HepG2 (cell line): ENCODE measurements around the gene DPCD. TPM values are rescaled to one million over a fixed set of nuclear protein-coding genes. Genes with fewer than 3 reads are reported as not detected.

ENCODE experiments used
- ATF7 ChIP-seq, 2 experiments: fragments of 450-650 bp in 1 of 2; sonication (generic) in 1 of 2; formaldehyde crosslinking in 1 of 2; IDR thresholded peaks; 2 replicates each; pipeline versions ENCODE4 v1.4.0 to v1.6.1; 2016 to 2020; ENCODE audit warnings: antibody characterized with exemption in 1 of 2, mild to moderate bottlenecking in 1 of 2, missing genetic modification reagents in 1 of 2
- CHD2 ChIP-seq: IDR thresholded peaks from 2 replicates; pipeline ENCODE4 v1.6.1; 2011; ENCODE audit warnings: low read depth, low read length, improper control_type of control experiment
- FOXP1 ChIP-seq, 2 experiments: fragments of 450-650 bp in 1 of 2; IDR thresholded peaks; 2 replicates each; pipeline ENCODE4 v1.6.1; 2017 to 2018; ENCODE audit warnings: antibody characterized with exemption in 1 of 2
- NR2F6 ChIP-seq, 2 experiments: IDR thresholded peaks; 2 replicates each; pipeline ENCODE4 v1.6.1; 2016; ENCODE audit warnings: antibody characterized with exemption in 1 of 2, mild to moderate bottlenecking in 1 of 2
- POGZ ChIP-seq: sonication (generic); formaldehyde crosslinking; IDR thresholded peaks from 2 replicates; pipeline ENCODE4 v1.4.0; 2020; ENCODE audit warnings: mild to moderate bottlenecking, missing genetic modification reagents
- SMAD1 ChIP-seq: sonication (generic); formaldehyde crosslinking; IDR thresholded peaks from 2 replicates; pipeline ENCODE4 v1.4.0; 2020; ENCODE audit warnings: missing genetic modification reagents, low read depth, mild to moderate bottlenecking, borderline replicate concordance
- TARDBP ChIP-seq: sonication (generic); formaldehyde crosslinking; IDR thresholded peaks from 2 replicates; pipeline ENCODE4 v1.8.0; 2022; ENCODE audit warnings: mild to moderate bottlenecking, missing genetic modification reagents
- XRCC5 ChIP-seq: fragments of 200-400 bp; formaldehyde crosslinking; optimal IDR thresholded peaks from 2 replicates; pipeline ENCODE3; 2017; ENCODE audit warnings: mild to moderate bottlenecking, low read length
- ZHX2 ChIP-seq, 2 experiments: sonication (generic) in 1 of 2; formaldehyde crosslinking in 1 of 2; IDR thresholded peaks; 2 replicates each; pipeline versions ENCODE4 v1.6.1 to v1.9.0; 2014 to 2022; ENCODE audit warnings: antibody characterized with exemption in 1 of 2, borderline replicate concordance in 1 of 2, inconsistent platforms in 1 of 2, low read depth in 1 of 2, missing genetic modification reagents in 1 of 2
- ZNF383 ChIP-seq: sonication (generic); formaldehyde crosslinking; IDR thresholded peaks from 2 replicates; pipeline ENCODE4 v1.4.0; 2020; ENCODE audit warnings: missing genetic modification reagents, mild to moderate bottlenecking, borderline replicate concordance
- ZNF577 ChIP-seq: sonication (generic); formaldehyde crosslinking; IDR thresholded peaks from 2 replicates; pipeline ENCODE4 v1.4.0; 2020; ENCODE audit warnings: mild to moderate bottlenecking, low read depth, missing genetic modification reagents, borderline replicate concordance
- ZNF7 ChIP-seq: IDR thresholded peaks from 2 replicates; pipeline ENCODE4 v1.6.1; 2016; ENCODE audit warnings: missing biosample characterization, missing genetic modification reagents
- ZNF703 ChIP-seq: sonication (generic); formaldehyde crosslinking; IDR thresholded peaks from 2 replicates; pipeline ENCODE4 v1.5.1; 2020; ENCODE audit warnings: missing genetic modification reagents, mild to moderate bottlenecking, moderate library complexity, borderline replicate concordance
- ZNF788 ChIP-seq: sonication (generic); formaldehyde crosslinking; IDR thresholded peaks from 2 replicates; pipeline ENCODE4 v1.5.0; 2020; ENCODE audit warnings: mild to moderate bottlenecking, missing genetic modification reagents, borderline replicate concordance
- polyA plus RNA-seq, 8 experiments: library from polyadenylated mRNA; depleted of rRNA in 3 of 8; stranded (reverse) in 7 of 8; unstranded in 1 of 8; fragments of >200 nt; fragmentation: Illumina TruSeq in 4 of 8; extraction: Trizol in 4 of 8; gene quantifications; 2 replicates each; pipeline versions ENCODE4 v1.2.1 to v1.2.3, GENCODE V29; 2011 to 2016; ENCODE audit warnings: low read depth in 4 of 8, missing spikeins in 1 of 8, mixed read lengths in 1 of 8; ENCODE audit not compliant: insufficient read depth in 1 of 8
- total RNA-seq, 5 experiments: library from RNA; depleted of rRNA; stranded (reverse); fragments of >200 nt; fragmentation: Illumina TruSeq; extraction: Trizol; gene quantifications; 2 replicates each; pipeline ENCODE4 v1.2.3, GENCODE V29; 2016; ENCODE audit warnings: low read depth in 1 of 5
- TF ChIP-seq, protein P1 (sequence below): sonication (generic); formaldehyde crosslinking; IDR thresholded peaks from 2 replicates; pipeline ENCODE4 v1.5.0; 2020; ENCODE audit warnings: missing genetic modification reagents
- TF ChIP-seq, protein P2 (sequence below): sonication (generic); formaldehyde crosslinking; IDR thresholded peaks from 2 replicates; pipeline ENCODE4 v1.9.0; 2021; ENCODE audit warnings: missing genetic modification reagents, borderline replicate concordance
- TF ChIP-seq, protein P3 (sequence below): sonication (generic); formaldehyde crosslinking; IDR thresholded peaks from 2 replicates; pipeline ENCODE4 v1.4.0; 2020; ENCODE audit warnings: missing genetic modification reagents, borderline replicate concordance

DPCD gene
- total and polyA plus RNA-seq, 2 of the 13 experiments (the other 11 are each of a cell fraction or from before 2014, with no cell fraction given), result 25.2 to 27.0 TPM

DNA sequence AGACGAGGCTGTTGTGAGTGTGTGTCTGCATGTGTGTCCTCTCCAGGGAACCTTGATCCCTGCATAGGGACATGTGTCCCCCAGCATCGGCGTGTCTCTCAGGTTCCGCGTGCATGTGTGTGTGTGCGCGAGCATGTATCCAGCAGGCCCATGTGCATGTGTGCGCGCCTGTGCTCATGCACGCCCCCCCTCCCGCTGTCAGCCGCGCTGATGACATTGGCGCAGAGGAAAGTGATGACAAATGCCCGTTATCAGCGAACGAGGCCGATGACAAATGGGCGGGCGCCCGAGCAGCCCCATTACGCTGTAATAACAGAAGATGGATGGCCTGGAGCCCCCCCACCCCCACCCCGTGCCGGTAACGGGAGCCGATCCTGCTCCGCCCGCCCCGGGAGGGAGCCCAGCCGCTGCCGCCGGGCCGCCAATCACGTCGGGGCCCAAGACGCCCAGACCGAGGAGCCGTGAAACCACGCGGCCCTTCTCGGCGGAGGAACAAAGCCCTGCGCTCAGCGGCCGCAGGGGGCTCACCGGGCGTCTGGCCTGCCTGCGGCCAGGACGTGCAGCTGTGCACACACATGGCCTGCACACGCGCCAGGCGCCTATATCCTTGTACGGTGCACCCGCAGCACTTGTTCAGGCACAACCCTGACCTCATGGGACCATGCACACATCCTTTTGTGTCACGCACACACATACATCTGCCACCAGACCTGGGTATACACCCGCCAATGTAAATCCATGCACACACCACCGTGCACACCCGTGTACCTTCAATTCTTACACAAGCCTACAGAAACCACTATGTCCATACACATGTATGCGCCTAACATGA is 21.6 kb upstream of the DPCD start (continued):
- TF ChIP-seq ATF7 (IDR thresholded peaks at IDR 0.05), result no peak
- no peak for TF ChIP-seq ATF7 (CRISPR knock-in tag; IDR thresholded peaks at IDR 0.05)
- no peak for TF ChIP-seq TARDBP (CRISPR knock-in tag)
- TF ChIP-seq, protein P1, sequence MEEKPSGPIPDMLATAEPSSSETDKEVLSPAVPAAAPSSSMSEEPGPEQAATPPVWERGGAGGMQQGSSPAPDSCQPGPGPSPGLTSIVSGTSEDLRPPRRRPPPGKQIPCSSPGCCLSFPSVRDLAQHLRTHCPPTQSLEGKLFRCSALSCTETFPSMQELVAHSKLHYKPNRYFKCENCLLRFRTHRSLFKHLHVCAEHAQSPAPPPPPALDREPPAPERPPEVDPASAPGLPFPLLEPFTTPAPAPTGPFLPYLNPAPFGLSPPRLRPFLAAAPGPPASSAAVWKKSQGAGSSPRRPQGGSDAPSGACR (CRISPR knock-in tag), result no peak
- no peak for TF ChIP-seq FOXP1 (IDR thresholded peaks at IDR 0.05)
- no peak for TF ChIP-seq FOXP1 (CRISPR knock-in tag; IDR thresholded peaks at IDR 0.05)
- TF ChIP-seq, protein P2, sequence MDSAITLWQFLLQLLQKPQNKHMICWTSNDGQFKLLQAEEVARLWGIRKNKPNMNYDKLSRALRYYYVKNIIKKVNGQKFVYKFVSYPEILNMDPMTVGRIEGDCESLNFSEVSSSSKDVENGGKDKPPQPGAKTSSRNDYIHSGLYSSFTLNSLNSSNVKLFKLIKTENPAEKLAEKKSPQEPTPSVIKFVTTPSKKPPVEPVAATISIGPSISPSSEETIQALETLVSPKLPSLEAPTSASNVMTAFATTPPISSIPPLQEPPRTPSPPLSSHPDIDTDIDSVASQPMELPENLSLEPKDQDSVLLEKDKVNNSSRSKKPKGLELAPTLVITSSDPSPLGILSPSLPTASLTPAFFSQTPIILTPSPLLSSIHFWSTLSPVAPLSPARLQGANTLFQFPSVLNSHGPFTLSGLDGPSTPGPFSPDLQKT (CRISPR knock-in tag), result no peak
- TF ChIP-seq ZNF577 (CRISPR knock-in tag), result no peak
- TF ChIP-seq NR2F6 (IDR thresholded peaks at IDR 0.05), result no peak
- TF ChIP-seq NR2F6 (CRISPR knock-in tag; IDR thresholded peaks at IDR 0.05), result no peak
- no peak for TF ChIP-seq SMAD1 (CRISPR knock-in tag)
- TF ChIP-seq, protein P3, sequence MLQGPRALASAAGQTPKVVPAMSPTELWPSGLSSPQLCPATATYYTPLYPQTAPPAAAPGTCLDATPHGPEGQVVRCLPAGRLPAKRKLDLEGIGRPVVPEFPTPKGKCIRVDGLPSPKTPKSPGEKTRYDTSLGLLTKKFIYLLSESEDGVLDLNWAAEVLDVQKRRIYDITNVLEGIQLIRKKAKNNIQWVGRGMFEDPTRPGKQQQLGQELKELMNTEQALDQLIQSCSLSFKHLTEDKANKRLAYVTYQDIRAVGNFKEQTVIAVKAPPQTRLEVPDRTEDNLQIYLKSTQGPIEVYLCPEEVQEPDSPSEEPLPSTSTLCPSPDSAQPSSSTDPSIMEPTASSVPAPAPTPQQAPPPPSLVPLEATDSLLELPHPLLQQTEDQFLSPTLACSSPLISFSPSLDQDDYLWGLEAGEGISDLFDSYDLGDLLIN (CRISPR knock-in tag), result no peak
- no peak for TF ChIP-seq CHD2
- no peak for TF ChIP-seq ZNF7 (CRISPR knock-in tag)
- TF ChIP-seq POGZ (CRISPR knock-in tag), result no peak
- no peak for TF ChIP-seq ZNF383 (CRISPR knock-in tag)
- TF ChIP-seq XRCC5, result no peak
- TF ChIP-seq ZNF703 (CRISPR knock-in tag), result no peak
- TF ChIP-seq ZHX2 (IDR thresholded peaks at IDR 0.05; ENCODE audit: low read depth), result no peak
- no peak for TF ChIP-seq ZHX2 (CRISPR knock-in tag; IDR thresholded peaks at IDR 0.05; ENCODE audit: borderline replicate concordance)
- no peak for TF ChIP-seq ZNF788 (CRISPR knock-in tag)
